ENCODE measurements around the gene NFATC2.

NFATC2 gene

DNA sequence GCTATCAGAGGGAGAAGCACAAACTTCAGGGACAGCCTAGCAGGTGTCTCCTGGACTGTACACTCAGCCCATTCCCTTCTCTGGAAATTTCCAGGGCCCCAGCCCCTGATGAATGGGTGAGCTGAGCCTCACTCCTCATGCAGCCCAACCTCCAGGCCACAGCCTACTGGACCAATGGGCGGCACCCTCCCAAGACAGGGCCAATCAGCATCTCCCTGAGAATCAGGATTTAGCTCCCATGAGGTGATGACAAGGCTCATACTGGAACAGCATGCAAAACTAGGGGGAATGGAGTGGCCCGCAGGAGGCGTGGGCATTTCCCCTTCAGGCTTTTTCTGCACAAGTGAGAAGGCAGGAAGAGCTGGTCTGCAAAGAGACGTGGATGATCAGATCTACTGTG, 29.0 kb downstream of the NFATC2 start:
- DNase-seq (ENCODE audit: low read depth), result no peak

DNA sequence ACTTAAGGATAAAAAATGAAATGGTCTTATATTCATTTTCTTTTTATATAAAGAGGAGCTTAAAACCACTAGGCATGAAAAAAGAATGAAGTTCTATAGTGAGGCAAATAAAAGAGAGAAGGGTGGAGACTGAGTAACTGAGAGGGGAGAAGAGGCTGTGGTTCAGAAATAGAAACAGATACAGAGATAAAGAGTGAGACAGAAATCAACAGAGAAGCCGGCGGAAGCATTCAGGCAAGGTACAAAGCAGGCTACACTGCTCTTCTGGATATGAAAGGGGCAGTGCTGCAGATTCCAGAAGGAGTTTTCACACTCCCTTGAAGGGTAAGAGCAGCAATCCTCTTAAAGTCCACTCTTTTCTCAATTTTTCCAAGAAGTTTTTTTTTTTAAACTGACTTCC, 29.9 kb downstream of the NFATC2 start:
- DNase-seq (ENCODE audit: low read depth), result no peak

DNA sequence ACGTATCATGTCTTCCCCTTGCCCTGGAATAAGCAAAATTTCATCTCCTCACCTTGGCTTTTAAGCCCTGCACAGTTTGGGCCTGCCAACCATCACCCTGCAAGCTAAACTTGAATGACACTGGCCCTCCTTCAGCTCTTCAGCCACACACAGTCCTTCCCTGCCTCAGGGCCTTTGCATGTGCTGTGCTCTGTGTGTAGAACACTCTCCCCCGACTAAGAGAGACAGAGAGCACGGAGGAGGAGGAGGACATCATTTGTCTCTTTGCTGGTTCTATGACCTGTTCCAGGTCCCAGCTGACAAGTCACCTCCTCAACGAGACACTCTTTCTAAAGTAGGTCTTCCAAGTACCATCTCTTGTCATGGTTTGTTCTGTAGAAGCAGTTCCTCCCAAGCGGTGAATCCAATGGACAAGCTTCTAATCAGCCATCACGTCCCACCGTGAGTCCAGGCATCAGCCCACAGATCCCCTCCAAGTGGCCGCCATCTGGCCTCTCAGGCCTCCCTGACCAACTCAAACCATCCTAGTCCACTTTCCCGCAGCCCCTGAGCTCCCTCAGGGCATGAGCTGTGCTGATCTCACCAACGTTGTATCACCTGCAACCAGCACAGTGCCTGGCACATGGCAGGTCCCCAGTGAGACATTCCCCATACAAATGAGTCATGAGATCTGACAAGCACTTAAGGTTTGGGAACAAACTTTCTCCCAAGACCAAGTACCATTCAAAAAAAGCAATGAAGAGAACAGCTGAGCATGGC, 30.5 kb downstream of the NFATC2 start:
- no peak for DNase-seq (ENCODE audit: low read depth)

DNA sequence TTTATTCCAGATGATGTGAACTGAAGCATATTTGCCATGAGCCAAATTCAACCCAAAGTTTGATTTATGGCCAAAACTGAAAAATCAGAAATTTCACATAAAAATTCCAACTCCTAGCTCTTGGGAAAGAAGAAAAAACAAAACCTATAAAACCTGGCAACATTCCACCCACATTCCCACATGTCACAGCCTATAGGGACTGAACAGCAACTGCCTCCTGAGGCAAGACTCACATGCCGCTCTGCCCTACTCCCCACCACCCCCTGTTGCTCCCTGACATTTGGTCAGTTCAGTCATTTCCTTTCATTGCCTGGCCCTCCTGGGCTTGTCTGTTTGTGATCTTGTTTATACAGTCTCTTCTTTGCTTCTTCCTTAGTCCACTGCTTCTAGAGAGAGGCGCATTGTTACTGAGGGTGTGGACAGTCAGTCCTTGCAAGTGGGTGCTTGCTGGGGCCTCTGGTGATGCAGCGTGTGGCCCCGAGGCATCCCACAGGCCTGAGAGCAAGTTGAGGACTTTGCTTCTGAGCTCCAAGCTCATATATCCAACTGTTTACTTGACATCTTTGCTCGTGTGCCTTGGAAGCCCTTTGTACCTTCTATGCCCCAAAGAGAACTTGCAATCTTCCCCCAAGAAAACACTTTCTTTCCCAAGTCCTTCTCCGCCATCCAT, 31.4 kb downstream of the NFATC2 start:
- DNase-seq (ENCODE audit: low read depth), result no peak

DNA sequence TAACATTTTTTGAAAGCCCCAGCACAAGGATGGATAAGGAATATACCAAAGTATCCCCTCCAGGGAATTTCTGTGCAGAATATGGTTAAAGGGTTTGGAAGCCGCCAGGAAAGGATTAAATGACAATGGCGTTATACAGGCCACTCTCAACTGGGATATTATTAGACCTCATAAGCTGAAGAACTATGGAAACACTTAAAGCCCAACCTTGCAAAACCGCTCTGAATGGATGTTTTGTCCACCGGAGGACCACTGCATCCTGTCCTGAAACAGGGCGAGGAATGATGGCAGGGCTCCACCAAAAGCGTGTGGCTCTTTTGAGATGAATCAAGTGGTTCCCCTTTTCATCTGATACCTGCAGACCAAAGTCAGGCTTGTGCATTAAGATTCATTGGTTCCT, 32.4 kb downstream of the NFATC2 start:
- DNase-seq (ENCODE audit: low read depth), result no peak

DNA sequence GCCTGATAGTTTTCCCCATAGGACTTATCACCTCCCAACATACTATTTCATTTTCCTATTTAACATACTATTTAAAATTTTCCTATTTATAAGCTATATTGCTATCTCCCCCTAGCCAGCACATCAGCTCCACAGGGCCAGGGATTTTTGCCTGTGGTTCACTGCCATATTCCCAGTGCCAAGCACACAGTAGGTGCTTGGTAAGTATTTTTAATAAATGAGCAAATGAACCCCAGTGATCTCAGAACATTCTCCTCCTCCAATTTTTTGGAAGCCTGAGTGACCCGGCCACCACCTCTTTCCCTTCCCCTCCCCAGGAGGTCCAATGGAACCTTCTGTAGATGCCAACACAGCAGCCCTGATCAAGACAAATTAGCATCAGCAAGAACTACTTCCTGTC, 33.3 kb downstream of the NFATC2 start:
- no peak for DNase-seq (ENCODE audit: low read depth)

DNA sequence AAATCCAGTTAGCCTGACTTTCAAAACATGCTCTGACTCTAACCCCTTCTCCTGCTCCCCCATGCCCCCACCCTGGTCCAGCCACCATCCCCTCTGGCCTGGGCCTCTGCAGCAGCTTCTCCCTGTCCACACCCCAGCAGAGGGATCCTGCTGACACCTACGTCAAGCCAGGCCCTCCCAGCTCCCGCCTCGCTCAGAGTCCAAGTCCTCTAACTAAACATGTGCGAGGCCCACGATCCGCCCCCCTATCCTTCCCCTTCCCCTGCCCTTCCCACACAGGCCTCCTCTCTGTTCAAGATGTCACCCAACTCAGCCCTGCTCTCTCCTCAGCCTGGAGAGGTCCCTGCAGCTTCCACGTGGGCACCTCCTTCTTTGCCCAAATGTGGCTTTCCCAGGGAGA, 33.7 kb downstream of the NFATC2 start:
- no peak for DNase-seq (ENCODE audit: low read depth)

DNA sequence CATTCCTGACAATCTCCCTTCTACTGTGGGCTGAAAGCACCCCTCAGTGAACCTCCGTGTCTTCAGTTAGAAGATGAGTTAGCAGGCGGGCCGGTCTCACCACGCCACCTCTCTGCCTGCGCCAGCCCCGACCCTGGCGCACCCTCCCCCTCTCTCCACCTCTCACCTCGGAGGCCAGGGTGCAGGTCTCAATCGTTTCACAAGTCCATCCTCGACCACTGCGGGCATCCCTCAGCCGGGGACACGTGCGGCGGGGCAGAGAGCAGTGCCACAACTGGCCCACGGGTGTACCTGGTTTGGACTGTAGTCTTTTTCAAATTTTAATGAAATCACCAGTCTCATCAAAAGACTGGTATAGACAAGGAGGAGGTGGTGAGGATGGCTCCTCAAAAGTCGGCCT, 34.4 kb downstream of the NFATC2 start:
- no peak for DNase-seq (ENCODE audit: low read depth)

DNA sequence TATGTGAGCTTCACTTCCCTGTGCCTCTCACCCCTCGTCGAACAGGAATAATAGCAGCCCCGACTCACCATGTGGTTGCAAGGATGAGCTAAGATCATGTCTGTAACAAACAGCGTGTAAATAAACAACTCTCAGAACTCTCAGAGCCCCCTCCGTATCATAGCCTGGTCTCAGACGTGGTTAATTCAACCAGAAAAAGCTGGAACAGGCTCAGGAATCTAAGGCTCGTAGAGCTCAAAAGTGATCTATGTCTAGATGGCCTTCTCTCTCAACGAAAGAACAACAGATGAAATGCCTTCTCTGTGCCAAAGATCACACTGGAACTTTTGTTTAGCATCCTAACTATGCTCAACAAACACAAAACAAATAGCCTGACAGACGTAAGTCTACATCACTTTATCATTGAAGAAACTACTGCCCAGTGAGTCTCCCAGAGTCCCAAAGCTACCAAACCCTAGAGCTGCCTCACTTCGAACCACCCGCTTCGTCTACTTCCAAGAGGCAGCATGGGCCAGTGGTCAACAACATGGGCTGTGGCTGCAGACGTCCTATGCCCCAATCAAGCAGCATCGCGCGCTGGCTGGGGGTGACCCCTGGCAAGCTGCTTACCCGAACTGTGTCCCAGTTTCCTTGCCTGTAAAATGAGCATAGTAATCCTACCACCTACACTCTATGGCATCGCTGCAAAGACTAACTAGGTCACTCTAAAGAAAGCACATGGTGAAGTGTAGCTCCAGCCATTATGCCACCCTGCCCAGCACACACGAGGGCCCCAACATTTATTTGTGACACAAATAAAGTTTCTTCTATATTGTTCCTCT, 35.1 kb downstream of the NFATC2 start:
- no peak for DNase-seq (ENCODE audit: low read depth)

DNA sequence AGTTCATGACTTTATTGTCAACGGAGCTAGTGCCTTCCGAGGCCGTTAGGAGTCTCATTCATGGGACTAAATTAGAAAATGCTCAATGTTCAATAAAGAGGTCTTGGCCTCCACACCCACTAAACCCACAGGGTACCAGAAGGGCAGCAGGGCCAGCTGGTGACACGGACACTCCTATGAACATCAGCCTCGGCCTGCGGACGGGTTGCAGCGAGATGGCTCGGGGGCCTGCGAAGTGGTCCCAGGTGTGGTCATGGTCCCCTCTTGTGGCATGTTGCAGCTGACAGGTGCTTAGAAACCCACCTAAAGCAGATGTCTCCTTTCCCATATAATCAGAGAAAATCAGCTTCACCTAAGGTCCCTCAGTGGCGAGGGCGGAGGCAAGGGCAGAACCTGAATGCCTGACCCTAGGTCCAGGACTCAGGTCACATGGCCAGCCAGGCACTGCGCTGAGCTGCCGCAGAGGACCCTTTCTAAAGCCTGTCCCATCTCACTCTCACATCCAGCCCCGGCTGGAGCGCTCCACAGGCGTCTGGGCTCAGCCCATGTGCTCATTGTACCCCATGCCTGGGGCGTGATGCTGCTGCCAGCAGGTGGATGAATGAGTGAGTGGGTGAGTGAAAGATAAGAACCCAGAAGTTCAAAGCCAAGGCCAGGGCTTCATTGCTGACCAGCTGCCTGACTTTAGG, 35.8 kb downstream of the NFATC2 start:
- DNase-seq (ENCODE audit: low read depth), result no peak

DNA sequence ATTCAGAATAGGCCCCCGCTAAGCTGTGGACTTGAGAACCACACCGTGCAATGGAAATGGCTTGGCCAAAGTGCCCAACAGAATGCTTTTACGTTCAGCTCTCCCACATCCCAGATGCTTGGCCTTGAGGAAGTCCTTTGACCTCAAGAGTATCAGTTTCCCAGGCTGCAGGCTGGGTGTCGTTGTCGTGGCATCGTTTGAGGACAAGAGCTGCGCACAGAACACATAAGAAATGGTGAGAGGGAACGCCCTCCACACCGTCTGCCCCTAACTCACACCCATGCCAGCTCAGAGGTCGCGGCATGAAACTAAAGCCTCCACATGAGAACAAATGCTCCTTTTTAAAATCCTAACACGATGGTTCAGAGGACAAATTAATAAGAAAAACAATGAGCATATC, 37.0 kb downstream of the NFATC2 start:
- no peak for DNase-seq (ENCODE audit: low read depth)

DNA sequence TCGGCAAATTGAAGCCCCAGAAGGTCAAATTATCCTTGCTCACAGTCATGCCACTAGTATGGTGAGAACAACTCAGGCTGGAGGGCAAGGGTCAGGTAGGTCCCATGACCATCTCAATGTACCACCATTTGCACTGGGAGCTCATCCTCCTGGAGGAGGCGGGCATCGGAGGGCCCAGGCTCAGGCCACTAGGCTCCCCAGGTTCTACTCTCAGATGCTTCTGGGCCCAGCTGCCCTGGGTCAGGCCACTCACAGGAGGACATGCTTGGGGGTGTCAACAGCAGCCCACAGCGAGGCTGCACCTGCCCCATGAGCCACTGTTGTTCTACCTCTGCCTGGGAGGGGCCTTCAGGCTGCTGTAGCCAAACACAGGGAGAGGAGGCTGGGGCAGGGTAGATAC, 39.1 kb downstream of the NFATC2 start:
- DNase-seq (ENCODE audit: low read depth), result no peak

DNA sequence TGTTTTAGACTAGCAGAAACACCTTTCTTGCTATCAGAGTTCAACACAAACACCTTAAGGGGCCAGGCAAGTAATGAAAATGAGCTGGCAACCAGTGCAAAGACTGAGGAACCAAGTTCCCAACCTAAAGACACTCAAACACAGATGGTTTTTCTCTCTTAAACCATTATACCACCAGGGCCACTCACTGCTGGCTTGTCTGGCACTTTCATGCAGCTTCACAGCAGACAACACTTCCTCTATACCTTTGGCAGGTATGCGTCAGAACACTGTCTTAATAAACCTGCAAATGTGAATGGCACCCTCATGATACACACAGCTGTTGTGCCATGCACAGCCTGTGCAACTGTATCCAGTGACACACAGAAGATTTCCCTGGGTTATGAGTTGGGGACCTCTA, 41.6 kb downstream of the NFATC2 start:
- no peak for DNase-seq (ENCODE audit: low read depth)

DNA sequence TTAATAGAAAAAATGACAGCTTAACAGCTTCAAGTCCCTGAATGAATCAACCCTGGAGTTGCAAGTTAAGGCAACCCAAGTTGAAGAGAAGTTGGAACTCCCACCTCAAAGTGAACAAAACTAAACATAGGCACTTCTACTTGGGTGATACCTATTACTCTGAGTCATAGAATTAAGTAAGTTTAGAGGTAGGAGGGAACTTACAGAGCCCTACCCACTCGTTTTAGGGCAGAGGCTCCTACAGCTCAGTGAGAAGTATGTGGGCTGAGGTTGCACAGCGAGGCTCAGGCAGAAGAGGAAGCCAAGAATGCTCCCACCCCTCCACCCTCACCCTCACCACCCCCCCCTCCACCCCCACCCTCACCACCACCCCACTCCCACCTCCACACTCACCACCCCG, 42.2 kb downstream of the NFATC2 start:
- no peak for DNase-seq (ENCODE audit: low read depth)

DNA sequence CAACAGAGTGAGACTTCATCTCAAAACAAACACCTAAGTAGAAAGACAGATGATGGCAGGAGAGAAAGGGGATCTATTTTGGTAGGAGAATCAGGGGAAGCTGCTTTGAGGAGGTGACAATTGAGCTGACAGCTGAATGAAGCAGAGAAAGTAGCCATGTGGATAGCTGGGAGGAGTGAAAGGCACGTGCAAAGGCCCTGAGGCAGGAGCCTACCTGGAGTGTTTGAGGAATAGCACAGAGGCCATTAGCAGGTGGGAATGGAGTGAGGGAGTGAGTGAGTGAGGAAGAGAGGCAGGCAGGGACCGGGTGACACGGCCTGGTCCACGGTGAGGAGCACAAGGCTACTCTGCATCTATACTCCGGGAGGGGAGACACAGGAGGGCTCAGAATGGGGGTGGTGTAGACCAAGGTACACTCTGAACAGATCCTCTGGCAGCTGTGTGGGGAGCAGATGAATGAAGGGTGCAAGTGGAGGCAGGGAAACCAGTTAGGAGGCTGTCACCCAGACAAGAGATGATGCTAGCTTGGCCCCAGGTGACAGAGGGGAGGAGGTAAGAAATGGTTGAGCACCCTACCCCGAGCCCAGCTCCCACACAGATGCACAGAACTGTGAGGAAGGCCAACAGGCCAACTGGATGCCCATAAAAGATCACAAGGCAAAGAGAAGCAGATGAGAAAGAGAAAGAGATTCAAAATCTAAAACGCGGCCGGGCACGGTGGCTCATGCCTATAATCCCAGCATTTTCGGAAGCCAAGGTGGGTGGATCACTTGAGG, 43.6 kb downstream of the NFATC2 start:
- DNase-seq (ENCODE audit: low read depth), result no peak

DNA sequence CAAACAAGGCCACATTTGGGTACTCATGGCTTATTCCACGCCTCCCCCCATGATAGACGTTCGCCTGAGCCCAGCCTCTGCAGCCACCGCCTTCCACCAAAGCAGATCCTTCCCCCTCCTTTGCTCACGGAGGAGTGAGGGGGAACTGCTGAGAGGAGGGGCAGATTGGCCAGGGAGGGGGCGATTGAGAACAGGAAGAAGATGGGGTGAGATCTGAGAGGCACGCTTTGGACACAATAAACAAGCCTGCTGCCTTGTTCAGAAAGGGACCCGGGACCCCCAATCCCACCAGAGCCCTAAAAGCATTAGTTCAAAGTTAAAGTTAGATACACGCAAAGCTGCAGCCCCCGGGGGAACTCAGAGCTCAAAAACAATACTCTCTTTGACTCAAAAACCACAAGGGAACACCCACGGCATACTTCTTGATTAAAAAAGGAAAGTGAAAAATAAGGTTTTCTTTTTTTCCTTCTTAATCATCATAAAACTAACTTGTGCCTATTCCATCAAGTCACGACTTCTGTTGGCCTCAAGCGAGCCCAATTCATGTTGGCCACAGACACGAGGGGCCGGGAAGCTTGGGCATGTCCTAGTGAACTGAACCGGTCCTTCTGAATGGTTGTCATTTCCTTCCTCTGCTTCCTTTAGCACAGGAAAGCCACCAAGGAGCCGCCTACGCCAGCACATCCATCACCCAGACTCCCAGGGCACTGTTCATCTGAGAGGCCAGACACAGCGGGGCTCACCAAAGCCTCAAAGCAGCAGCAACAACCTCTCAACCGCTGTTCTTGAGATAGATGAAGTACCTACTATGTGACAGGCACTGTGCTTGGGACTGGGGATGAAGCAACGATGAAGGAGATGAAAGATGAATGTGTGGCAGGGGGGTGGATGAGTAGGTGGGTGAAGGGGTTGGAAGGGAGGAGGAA, 44.7 kb downstream of the NFATC2 start:
- no peak for DNase-seq (ENCODE audit: low read depth)

DNA sequence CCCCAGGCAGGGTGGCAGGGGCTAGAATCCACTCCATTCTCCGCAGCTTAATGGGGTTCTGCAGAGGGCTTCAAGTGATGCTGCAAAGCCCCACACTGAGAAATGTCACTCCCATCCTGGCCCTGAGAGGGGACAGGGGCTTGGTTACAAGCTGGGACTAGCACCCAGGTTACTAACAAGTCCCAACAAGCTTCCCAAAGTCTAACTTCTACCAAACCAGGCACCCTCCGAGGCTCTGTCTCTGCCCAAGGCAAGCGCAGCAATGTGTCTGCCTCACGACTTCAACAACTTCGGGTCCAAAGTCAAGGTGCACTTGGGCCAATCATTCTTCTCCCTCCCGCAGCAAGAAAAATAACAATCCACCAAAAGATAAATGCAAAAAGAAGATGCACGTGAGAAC, 45.6 kb downstream of the NFATC2 start:
- DNase-seq (ENCODE audit: low read depth), result no peak

DNA sequence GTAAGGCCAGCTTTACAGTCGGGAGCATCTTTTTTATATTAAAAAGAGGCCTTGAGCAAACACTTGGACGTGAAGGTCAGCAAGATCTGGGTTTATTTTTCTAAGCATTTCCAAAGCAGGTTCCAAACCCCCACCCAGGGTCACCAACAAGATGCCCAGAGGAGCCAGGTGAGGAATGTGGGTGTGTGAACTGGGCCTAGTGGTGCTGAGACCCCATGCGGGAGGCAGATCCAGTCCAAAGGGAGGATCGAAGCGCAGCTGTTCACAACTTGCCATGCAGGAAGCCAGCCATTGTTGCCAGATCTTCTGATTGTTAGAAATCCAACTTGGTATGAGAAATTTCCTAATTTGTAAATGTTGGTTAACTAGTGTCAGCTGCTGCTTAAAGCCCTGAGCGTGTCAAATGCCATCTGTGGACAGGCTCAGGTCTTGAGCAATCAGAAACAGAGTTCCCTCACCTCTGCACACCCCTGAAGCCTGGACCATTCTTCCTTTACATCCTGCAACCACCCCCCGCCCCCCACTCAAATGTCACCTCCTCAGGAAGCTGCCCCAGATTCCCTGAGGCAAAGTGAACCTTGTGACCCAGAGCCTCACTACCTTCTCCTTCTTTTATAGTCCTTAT, 46.5 kb downstream of the NFATC2 start:
- DNase-seq (ENCODE audit: low read depth), result no peak

DNA sequence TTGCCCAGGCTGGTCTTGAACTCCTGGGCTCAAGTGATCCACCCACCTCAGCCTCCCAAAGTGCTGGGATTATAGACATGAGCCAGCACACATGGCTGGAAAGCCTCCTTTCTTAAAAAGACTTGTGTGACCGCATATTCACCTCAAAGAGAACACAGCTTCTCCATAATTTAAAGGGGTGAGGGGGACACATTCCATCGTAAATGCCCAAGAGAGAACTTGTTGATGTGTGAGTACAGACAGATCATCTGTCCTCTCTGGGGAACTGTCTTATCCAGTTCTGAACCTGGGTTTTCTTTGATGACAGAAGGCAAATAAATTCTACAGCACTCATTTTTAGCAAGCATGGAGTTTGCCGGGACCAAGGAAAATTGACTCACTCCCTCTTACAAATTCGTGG, 47.2 kb downstream of the NFATC2 start:
- no peak for DNase-seq (ENCODE audit: low read depth)
